ENCODE results near the gene SDCCAG8.

SDCCAG8 gene

DNA sequence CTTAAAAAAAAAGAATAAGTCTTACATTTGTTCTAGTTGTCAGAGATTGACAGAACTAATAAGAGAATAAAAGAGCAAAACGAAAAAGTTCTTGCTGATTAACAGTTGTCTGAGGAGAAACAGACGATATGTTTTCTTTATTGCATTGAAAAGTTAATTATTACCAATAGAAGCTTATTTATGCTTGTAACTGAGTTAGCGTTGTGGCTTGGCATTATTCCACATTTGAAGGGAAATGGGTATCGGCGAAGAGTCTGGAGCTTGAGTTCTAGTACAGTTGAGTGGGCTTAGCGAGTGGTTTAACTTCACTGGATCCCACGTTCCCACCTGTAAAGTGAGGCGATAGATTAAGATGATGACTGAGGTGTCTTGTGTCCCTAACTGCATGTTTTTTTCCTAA lies 109.0 kb downstream of the SDCCAG8 start:
- peak overlapping the region; percentile 0; the same call in 1 of the 2 replicates for H3K27ac ChIP-seq
- TF ChIP-seq CTCF (IDR thresholded peaks at IDR 0.05) (no peak), ZFX (IDR thresholded peaks at IDR 0.05; ENCODE audit: borderline replicate concordance) (no peak)

DNA sequence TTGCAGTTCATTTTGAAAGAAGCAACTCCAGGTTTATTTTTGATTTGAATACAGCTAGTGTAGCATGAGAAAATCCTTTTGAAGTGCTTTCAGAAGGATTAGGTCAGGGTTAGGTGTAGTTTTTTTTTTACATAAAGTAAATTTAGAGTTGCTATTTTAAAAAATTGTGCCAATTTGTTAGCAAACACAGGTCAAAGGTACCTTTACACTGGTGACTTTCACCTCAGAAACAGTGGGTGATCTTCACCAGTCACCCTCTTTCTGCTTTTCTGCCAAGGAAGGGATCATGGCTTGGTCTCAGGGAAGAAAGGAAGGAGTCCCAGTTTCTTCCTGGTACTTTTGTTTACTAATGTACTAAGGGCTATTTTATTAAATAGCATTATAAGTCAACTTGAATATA lies 111.5 kb downstream of the SDCCAG8 start:
- no peak for TF ChIP-seq ZFX (IDR thresholded peaks at IDR 0.05; ENCODE audit: borderline replicate concordance)
- no peak for TF ChIP-seq CTCF (IDR thresholded peaks at IDR 0.05)

GRCh38 chr1:243374412-243374811 lies 118.6 kb downstream of the SDCCAG8 start:
- H3K27ac ChIP-seq: no peak overlapping the region
- no peak for TF ChIP-seq CTCF (IDR thresholded peaks at IDR 0.05)
- TF ChIP-seq ZFX (IDR thresholded peaks at IDR 0.05; ENCODE audit: borderline replicate concordance): no peak

More for the DNA sequence above, 111.5 kb downstream of the SDCCAG8 start:
- no peak overlapping the region for H3K27ac ChIP-seq

GRCh38 chr1:243375596-243375995 lies 119.8 kb downstream of the SDCCAG8 start:
- no peak for TF ChIP-seq ZFX (IDR thresholded peaks at IDR 0.05; ENCODE audit: borderline replicate concordance)
- TF ChIP-seq CTCF (IDR thresholded peaks at IDR 0.05): no peak
- no peak overlapping the region for H3K27ac ChIP-seq

DNA sequence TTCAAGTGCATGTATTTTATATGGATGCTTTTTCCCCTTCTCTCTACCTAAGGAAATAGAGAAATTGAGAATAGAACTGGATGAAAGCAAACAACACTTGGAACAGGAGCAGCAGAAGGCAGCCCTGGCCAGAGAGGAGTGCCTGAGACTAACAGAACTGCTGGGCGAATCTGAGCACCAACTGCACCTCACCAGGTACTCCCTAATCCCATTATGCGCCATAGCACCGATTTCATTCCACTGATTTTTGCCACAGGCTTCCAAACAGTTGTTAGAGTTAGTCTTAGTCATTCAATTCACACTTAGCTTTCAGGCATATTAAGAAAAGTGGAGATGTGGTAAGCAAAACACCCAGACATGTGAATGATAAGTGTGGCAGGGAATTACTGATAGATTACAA lies 122.8 kb downstream of the SDCCAG8 start:
- TF ChIP-seq CTCF (IDR thresholded peaks at IDR 0.05) (no peak), ZFX (IDR thresholded peaks at IDR 0.05; ENCODE audit: borderline replicate concordance) (no peak)
- H3K27ac ChIP-seq: no peak overlapping the region

DNA sequence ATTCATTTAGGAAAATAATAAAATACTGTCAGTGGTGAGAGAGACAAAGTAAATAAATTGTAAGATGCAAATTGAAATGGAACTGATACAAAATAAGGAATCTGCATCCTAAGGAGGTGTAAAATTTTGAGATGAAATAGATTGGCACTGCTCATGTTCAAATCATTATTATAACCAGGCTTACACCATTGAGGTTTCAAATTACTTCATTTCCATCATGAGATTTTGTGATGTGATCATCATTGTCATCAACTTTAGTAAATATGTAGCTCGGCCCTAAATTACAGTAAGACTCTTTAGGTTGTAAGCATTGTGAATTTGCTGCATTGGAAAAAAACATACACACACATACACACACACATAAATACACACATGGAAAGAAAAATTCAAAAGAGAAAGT lies 123.4 kb downstream of the SDCCAG8 start:
- TF ChIP-seq ZFX (IDR thresholded peaks at IDR 0.05; ENCODE audit: borderline replicate concordance): no peak
- no peak for TF ChIP-seq CTCF (IDR thresholded peaks at IDR 0.05)
- no peak overlapping the region for H3K27ac ChIP-seq

GRCh38 chr1:243379706-243380105 lies 123.9 kb downstream of the SDCCAG8 start:
- TF ChIP-seq CTCF (IDR thresholded peaks at IDR 0.05) (no peak), ZFX (IDR thresholded peaks at IDR 0.05; ENCODE audit: borderline replicate concordance) (no peak)
- H3K27ac ChIP-seq: no peak overlapping the region
